Activated T-helper 1 cell treated with Interleukin-2 at 50 U/mL for 16 hours (primary cell): ENCODE measurements around the gene NECTIN1.

ENCODE experiments used
- DNase-seq: peaks from one replicate; pipeline ENCODE4 v3.0.0-alpha.2; 2020; ENCODE audit warnings: low read depth

Gene NECTIN1

GRCh38 chr11:119671561-119672015 lies 57.4 kb downstream of the NECTIN1 start:
- DNase-seq = no peak

DNA sequence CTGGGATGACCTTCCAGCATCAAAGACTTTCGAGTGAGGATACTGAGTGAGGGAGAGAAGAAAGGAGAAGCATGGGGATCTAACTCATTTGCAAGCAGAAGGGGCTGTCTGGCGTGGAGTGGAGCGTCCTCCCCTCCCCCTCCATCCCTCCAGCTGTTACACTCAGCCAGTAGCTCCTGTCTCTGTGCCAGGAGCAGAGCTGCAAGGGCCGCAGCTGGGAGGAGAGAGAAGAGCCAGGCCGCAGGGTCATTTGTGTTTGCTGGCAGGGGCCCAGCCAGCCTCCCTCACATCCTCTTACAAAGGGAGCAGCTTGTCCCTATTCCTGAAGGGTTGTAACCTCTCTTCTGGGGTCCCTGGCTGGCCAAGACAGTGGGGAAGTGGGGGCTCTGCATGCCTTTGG lies 57.9 kb downstream of the NECTIN1 start:
- DNase-seq = no peak

DNA sequence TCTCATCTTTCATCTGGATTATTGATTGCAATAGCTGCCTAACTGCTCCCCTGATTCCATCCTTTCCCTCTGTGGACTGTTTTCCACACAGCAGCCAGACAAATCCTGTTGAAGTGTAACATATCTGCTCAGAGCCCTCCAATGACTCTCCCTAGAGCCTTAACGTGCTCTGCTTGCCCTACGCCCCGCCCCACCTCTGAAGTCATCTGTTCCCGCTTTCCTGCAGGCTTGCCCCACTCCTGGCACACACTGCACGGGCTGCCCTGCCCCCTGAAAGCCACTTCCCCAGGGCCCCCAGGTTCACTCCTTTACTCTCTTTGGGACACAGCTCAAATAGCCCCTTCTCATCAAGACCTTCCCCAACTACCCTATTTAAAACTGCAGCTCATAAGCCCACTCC lies 59.5 kb downstream of the NECTIN1 start:
- no peak for DNase-seq

- no peak for DNase-seq
Observed at GRCh38 chr11:119668676-119669075, 60.3 kb downstream of the NECTIN1 start.

GRCh38 chr11:119666463-119667131 lies 62.4 kb downstream of the NECTIN1 start:
- peak; percentile 33 for DNase-seq

DNA sequence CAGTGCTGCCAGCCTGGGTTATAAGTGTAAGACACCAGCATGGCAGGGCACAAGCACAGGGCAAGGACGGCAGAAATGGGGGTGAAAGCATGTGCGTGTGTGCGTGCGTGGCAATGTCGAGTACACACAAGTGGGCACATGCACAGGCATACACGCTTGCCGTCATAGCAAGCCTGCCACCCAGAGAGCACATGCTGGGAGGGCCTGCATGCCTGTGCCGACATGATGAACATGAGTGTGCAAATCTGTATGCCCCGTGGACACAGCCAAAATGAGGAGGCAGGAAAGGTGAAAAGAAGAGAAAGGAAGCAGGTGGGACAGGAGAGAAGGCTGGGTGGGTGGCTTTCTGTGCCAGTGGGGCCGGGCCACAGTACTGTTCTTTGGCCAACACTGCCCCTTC lies 62.9 kb downstream of the NECTIN1 start:
- DNase-seq = no peak

GRCh38 chr11:119664701-119665420 lies 64.1 kb downstream of the NECTIN1 start:
- no peak for DNase-seq

DNA sequence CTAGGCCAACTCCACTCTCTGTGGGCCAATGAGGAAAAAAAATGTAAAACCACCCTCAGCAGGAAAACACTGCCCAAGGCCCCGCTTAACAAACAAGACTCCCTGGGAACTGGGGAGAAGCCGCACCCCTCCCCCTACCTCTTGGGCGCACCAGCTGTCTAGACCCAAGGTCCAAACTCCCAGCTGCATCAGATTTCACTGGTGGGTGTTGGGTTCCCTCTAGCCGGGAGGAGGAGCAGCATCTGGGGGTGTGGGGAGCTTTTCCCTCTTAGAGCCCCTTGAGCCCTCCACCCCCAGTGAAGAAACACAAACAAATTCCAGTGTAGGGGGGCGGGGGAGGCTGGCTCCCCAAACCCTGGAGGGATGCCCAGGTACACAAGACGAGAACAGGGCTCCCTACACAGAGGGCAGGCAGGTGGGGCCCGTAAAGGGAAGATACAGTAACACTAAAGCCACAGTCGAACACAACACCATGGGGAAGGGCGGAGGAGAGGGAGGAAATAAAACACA lies 64.9 kb downstream of the NECTIN1 start:
- DNase-seq = no peak

- no peak for DNase-seq
Observed at GRCh38 chr11:119663279-119663678, 65.7 kb downstream of the NECTIN1 start.

DNA sequence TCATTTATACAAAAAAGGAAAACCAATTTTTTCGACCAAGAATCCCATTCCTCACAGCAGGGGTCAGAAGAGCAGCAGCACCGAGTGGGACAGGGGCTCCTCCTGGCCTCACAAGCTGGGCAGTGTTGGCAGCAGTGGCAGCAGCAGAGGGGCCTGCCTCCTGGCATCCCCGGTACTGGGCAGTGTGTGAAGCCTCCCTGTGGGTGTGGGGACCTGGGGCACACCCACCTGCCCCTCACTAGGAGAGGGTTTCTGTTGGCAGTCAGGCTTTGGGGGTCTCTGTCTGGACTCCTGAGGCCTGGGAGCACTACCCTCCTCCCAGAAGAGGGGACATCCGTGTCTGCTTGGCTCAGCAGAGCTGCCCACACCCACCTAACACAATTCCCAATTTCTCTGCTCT lies 67.8 kb downstream of the NECTIN1 start:
- DNase-seq = no peak

- DNase-seq = no peak
Observed at GRCh38 chr11:119659971-119660723, 68.9 kb downstream of the NECTIN1 start.

- DNase-seq = no peak
Observed at GRCh38 chr11:119652907-119653659, 75.9 kb downstream of the NECTIN1 start.

GRCh38 chr11:119651802-119652584 lies 77.0 kb downstream of the NECTIN1 start:
- DNase-seq = no peak

- DNase-seq = no peak
Observed at GRCh38 chr11:119650251-119650650, 78.7 kb downstream of the NECTIN1 start.

GRCh38 chr11:119647254-119647653 lies 81.7 kb downstream of the NECTIN1 start:
- DNase-seq = no peak

DNA sequence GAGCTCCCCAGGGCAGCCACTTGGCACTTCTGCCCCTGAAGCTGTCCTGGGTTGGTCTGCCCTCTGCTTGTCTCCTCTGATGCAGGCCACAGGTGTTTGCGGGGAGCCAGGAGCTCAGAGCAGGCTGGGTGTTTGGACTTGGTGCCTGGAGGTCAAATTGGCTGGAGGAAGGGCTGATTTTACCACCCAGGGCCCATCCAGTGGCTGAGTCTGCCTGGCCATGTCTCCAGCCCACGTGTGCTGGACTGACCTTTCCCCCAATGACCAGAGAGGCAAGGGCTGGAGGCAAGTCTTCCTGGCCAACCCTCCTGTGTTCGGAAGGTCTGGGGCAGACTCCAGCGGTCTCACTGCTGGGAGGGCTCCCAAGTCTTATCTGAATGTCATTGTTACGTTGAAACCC lies 84.0 kb downstream of the NECTIN1 start:
- no peak for DNase-seq

GRCh38 chr11:119644502-119644901 lies 84.5 kb downstream of the NECTIN1 start:
- DNase-seq = no peak

DNA sequence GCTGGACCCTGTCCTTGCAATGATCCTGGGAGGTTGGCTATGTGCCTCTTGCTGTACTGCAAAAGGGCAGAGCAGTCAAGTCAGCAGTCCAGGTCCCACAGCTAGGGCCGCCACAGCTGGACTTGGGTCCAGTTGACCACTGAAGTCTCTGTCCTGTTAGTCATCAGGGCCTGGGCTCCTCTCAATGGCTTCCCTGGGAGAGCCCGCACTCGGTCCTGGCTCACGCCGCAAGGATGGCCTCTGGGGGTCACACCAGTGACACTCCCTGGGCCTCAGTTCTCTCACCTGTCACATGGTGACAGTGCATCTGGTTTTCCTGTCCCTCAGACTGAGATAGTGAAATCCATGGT lies 85.1 kb downstream of the NECTIN1 start:
- no peak for DNase-seq

- no peak for DNase-seq
Observed at GRCh38 chr11:119643212-119643875, 85.7 kb downstream of the NECTIN1 start.

DNA sequence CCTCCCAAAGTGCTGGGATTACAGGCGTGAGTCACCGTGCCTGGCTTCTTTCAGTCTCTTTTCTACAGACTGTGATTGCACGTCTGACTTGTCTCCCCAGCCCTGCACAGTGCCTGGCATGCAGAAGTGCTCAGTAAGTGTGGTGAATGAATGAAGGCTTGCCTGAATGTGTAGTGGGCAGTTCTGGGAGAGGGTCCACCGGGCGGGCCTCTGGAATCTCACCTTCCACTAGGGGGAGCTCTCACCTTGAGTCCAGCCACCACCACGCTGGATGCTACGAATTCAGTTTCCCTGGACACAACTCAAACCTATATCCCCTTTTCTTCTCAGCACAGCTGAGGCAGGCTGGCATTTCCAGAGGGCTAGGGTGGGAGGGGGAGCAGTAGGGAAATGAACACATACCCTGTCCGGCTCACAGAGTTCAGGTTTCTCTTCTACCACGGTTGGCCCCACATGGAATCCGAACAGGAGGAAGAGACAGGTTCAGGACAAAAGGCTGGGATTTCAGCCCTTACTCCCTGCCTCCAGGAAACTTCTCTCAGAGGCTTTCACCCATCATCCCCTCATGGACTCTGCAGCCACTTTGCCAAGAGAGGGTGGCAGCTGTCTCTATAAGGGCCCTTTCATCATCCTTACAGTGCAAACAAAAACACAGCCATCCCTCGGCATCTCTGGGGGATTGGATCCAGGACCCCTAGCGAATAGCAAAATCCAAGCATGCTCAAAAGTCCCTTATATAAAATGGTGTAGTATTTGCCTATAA lies 86.8 kb downstream of the NECTIN1 start:
- no peak for DNase-seq
